ENCODE measurements around the gene AMY1C.
"Not testable (repeated sequence)": the region's sequence is repeated elsewhere in the genome, so short reads cannot be mapped to it uniquely, and the experiment has no call there.

- TF ChIP-seq, protein P1, sequence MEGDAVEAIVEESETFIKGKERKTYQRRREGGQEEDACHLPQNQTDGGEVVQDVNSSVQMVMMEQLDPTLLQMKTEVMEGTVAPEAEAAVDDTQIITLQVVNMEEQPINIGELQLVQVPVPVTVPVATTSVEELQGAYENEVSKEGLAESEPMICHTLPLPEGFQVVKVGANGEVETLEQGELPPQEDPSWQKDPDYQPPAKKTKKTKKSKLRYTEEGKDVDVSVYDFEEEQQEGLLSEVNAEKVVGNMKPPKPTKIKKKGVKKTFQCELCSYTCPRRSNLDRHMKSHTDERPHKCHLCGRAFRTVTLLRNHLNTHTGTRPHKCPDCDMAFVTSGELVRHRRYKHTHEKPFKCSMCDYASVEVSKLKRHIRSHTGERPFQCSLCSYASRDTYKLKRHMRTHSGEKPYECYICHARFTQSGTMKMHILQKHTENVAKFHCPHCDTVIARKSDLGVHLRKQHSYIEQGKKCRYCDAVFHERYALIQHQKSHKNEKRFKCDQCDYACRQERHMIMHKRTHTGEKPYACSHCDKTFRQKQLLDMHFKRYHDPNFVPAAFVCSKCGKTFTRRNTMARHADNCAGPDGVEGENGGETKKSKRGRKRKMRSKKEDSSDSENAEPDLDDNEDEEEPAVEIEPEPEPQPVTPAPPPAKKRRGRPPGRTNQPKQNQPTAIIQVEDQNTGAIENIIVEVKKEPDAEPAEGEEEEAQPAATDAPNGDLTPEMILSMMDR (conservative IDR thresholded peaks at IDR 0.05; ENCODE audit: low read length): not testable (repeated sequence)
- not testable (repeated sequence) for TF ChIP-seq EZH2phosphoT487 (IDR thresholded peaks at IDR 0.05; ENCODE audit: borderline replicate concordance)
These were observed 5.2 kb upstream of the AMY1C start for GRCh38 chr1:103744449-103744848.
